NCI-H82 treated with DMSO at 0.1 percent for 48 hours (cell line): Measurements from ENCODE around the gene SERPINB6.
"Not testable (repeated sequence)": the region's sequence is repeated elsewhere in the genome, so short reads cannot be mapped to it uniquely, and the experiment has no call there.

Source experiments
- DNase-seq: peaks from one replicate; lab custom pipeline; 2025; ENCODE audit not compliant: unreplicated experiment; lab: John Stamatoyannopoulos, UW

SERPINB6 gene

GRCh38 chr6:2977799-2978590 is 6.6 kb upstream of the SERPINB6 start:
- no peak for DNase-seq

DNA sequence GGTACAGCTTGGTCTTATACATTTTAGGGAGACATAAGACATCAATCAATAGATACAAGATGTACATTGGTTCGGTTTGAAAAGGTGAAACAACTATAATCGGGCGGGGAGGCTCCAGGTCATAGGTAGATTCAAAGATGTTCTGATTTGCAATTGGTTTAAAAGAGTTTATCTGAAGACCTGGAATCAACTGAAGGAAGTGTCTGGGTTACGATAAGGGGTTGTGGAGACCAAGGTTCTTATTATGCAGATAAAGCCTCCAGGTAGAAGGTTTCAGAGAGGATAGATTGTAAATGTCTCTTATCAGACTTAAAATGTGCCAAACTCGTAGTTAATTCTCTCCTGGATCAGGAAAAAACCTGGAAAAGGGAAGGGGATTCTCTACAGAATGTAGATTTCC is 5.9 kb upstream of the SERPINB6 start:
- DNase-seq = no peak

- no peak for DNase-seq
Measured at GRCh38 chr6:2976571-2977085, 5.3 kb upstream of the SERPINB6 start.

GRCh38 chr6:2976060-2976459 is 4.7 kb upstream of the SERPINB6 start:
- no peak for DNase-seq

GRCh38 chr6:2973676-2974075 is 2.3 kb upstream of the SERPINB6 start:
- DNase-seq = no peak

DNA sequence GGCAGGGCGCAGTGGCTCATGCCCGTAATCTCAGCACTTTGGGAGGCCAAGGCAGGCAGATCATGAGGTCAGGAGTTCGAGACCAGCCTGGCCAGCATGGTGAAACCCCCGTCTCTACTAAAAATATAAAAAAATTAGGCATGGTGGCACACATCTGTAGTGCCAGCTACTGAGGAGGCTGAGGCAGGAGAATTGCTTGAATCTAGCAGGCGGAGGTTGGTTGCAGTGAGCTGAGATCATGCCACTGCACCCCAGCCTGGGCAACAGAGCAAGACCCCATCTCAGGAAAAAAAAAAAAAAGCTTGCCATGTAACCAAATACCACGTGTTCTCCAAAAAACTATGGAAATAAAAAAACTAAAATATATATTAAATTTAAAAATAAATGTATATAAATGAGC is 1.8 kb upstream of the SERPINB6 start:
- not testable (repeated sequence) for DNase-seq

DNA sequence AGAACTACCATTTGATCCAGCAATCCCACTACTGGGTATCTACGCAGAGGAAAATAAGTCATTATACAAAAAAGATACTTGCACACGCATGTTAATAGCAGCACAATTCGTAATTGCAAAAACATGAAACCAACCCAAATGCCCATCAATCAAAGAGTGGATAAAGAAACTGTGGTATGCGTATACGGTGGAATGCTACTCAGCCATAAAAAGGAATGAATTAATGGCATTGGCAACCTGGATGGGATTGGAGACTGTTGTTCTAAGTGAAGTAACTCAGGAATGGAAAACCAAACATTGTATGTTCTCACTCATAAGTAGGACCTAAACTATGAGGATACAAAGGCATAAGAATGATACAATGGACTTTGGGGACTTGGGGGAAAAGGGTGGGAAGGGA is 1.3 kb upstream of the SERPINB6 start:
- not testable (repeated sequence) for DNase-seq

- not testable (repeated sequence) for DNase-seq
Measured at GRCh38 chr6:2972219-2972487, 786 bp upstream of the SERPINB6 start.

DNA sequence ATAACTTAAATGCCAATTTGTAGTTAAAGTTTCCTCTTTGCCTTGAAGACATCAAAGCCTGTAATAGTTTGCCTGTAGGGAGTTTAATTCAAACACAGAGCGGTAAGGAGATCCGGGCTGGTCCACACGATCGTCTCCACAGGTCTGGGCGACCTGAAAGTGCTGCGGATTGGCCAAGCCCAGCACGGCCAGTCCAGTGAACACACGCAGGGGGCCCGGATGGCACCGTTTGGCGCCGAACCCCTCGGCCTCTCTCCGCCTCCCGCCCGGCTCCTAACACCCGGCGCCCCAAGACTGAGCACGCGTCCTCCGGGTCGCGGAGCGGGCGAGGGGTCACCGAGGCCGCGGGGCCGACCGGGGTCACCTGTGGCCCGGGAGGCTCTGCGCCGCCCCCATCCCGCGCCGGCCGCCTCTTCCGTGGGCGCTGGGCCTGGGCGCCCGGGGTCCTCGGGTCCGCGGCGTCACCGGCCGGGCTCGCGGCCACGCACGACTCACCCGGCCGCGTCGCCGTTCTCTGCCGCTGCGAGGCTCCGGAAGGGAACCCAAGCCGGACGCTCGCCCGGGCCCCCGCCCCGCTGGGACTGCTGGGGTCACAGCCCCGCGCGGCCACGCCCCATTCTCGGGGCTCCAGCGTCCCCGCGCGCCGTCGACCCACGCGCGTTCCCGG is 481 bp downstream of the SERPINB6 start:
- no peak for DNase-seq

GRCh38 chr6:2970034-2970685 is 1.2 kb downstream of the SERPINB6 start:
- no peak for DNase-seq

DNA sequence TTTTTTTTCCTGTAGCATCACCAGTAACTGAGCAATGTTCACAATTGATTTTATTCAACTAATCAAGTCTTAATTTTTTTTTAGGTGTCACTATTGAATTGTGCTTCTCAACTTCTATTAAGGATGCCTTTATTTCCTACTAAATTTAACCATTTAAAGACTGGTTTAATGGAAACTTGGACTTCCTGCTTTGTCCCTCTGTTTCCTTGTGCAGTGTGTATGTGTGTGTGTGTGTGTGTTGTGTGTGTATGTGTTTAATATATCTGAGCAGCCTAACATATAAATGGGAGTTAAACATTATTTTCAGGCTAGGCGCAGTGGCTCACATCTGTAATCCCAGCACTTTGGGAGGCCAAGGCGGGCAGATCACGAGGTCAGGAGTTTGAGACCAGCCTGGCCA is 1.8 kb downstream of the SERPINB6 start:
- DNase-seq = no peak

GRCh38 chr6:2968600-2969135 is 2.7 kb downstream of the SERPINB6 start:
- DNase-seq = no peak

- DNase-seq = no peak
Measured at GRCh38 chr6:2967936-2968335, 3.4 kb downstream of the SERPINB6 start.

GRCh38 chr6:2966347-2966746 is 5.0 kb downstream of the SERPINB6 start:
- DNase-seq = no peak

DNA sequence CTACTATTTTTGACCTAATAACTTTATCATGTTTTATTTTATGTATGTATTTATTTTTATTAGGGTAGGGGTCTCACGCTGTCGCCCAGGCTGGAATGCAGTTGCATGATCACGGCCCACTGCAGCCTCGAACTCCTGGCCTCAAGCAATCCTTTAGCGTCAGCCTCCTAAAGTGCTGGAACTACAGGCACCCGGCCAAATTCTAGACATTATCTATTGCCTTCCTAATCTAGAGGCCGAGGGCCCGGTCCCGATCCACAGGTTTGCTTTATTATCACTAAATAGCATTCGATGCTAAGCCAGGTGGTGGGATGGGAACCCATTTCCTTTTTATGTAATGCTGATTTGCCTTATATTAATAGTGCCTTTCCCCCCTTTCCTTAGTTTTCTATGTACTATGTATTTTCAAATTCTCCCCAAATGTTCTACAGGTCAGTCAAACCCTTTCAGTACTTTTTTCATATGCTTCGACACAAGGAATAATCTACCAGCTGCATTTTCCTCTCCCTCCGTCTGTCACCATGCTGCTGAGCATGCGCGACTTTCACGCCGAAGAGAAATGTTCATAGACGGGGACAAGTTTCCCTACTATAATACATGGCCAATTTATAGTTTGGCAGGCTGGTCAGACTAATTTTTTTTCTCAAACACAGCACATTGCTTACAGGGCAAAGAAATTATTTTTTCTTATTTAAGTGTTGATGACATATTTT is 6.4 kb downstream of the SERPINB6 start:
- no peak for DNase-seq

GRCh38 chr6:2963756-2964155 is 7.6 kb downstream of the SERPINB6 start:
- no peak for DNase-seq

- DNase-seq = no peak
Measured at GRCh38 chr6:2962636-2963035, 8.7 kb downstream of the SERPINB6 start.

DNA sequence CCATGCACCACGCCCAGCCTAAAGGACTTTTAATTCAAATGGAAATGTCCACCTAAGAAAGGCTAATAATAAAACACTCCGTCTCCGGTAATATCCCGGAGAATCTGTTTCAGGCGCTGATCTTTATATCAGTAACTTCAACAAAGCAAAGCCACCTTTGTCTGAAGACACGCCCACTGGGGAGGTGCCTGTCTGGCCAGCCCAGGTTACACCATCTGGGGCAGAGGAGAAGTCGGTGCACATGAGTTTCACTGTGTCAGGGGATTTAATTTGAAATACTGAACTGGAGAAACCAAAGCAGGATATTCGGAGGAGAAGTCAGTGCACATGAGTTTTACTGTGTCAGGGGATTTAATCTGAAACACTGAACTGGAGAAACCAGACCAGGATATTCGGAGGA is 9.4 kb downstream of the SERPINB6 start:
- DNase-seq = no peak

DNA sequence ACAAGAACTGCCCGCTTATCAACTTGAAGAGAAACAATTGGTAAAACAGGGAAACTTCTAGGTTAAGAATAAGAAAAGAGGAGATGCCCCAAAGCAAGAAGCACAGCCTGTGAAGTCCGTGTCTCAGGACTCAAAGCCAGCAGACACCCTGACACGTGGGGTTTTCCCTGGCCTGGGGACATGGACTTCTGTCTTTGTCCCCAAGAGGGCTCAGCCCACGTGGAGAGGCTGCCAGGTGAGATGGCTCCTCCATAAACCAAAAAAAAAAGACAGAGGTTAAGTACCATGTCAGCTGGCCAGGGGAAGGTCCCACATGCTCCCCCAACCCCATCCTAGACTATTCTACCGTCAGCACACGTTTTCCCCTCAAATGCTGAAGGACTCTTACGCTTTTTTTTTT is 9.9 kb downstream of the SERPINB6 start:
- no peak for DNase-seq

GRCh38 chr6:2960935-2961334 is 10.4 kb downstream of the SERPINB6 start:
- DNase-seq = no peak
